GM19099 (cell line): ENCODE measurements around the gene IGSF21.

Experiments
- POLR2A ChIP-seq: IDR thresholded peaks from 3 replicates; pipeline ENCODE4 v1.6.1; 2011; ENCODE audit warnings: low read depth; ENCODE audit not compliant: insufficient read length; ENCODE audit errors: extremely low read depth

IGSF21 gene

GRCh38 chr1:18283601-18284385 is 176.2 kb downstream of the IGSF21 start:
- no peak for TF ChIP-seq POLR2A

- TF ChIP-seq POLR2A, result no peak
Measured at GRCh38 chr1:18284805-18285537, 177.4 kb downstream of the IGSF21 start.

- TF ChIP-seq POLR2A, result no peak
Measured at GRCh38 chr1:18285538-18285924, 177.9 kb downstream of the IGSF21 start.

GRCh38 chr1:18288722-18289121 is 181.1 kb downstream of the IGSF21 start:
- no peak for TF ChIP-seq POLR2A

GRCh38 chr1:18289597-18289996 is 182.0 kb downstream of the IGSF21 start:
- TF ChIP-seq POLR2A, result no peak

- TF ChIP-seq POLR2A, result no peak
Measured at GRCh38 chr1:18290740-18291412, 183.3 kb downstream of the IGSF21 start.

GRCh38 chr1:18292531-18292930 is 184.9 kb downstream of the IGSF21 start:
- no peak for TF ChIP-seq POLR2A

- TF ChIP-seq POLR2A, result no peak
Measured at GRCh38 chr1:18293291-18293690, 185.7 kb downstream of the IGSF21 start.

GRCh38 chr1:18294437-18295176 is 187.0 kb downstream of the IGSF21 start:
- no peak for TF ChIP-seq POLR2A

GRCh38 chr1:18297896-18298648 is 190.5 kb downstream of the IGSF21 start:
- no peak for TF ChIP-seq POLR2A

GRCh38 chr1:18299441-18300338 is 192.1 kb downstream of the IGSF21 start:
- no peak for TF ChIP-seq POLR2A

GRCh38 chr1:18300376-18300775 is 192.8 kb downstream of the IGSF21 start:
- no peak for TF ChIP-seq POLR2A

GRCh38 chr1:18302788-18303413 is 195.3 kb downstream of the IGSF21 start:
- TF ChIP-seq POLR2A, result no peak
